ENCODE measurements around the gene CHL1.

- TF ChIP-seq, protein P1, sequence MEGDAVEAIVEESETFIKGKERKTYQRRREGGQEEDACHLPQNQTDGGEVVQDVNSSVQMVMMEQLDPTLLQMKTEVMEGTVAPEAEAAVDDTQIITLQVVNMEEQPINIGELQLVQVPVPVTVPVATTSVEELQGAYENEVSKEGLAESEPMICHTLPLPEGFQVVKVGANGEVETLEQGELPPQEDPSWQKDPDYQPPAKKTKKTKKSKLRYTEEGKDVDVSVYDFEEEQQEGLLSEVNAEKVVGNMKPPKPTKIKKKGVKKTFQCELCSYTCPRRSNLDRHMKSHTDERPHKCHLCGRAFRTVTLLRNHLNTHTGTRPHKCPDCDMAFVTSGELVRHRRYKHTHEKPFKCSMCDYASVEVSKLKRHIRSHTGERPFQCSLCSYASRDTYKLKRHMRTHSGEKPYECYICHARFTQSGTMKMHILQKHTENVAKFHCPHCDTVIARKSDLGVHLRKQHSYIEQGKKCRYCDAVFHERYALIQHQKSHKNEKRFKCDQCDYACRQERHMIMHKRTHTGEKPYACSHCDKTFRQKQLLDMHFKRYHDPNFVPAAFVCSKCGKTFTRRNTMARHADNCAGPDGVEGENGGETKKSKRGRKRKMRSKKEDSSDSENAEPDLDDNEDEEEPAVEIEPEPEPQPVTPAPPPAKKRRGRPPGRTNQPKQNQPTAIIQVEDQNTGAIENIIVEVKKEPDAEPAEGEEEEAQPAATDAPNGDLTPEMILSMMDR (IDR thresholded peaks at IDR 0.05; ENCODE audit: low read length), result no peak
- no peak for TF ChIP-seq EZH2 (optimal IDR thresholded peaks at IDR 0.05; ENCODE audit: low read depth, low read length)
- no peak for TF ChIP-seq EZH2phosphoT487 (IDR thresholded peaks at IDR 0.05; ENCODE audit: low read length)
Measured at GRCh38 chr3:159974-160373, 36.6 kb upstream of the CHL1 start.

Data from MM.1S (cell line).